HL-60 (cell line): ENCODE data around the gene MAP3K19.
"Not testable (repeated sequence)": the region's sequence is repeated elsewhere in the genome, so short reads cannot be mapped to it uniquely, and the experiment has no call there.

Experiments used
- DNase-seq, 2 experiments: peaks; one replicate each; pipeline ENCODE4 v3.0.0-alpha.2; 2010 to 2020; ENCODE audit warnings: low read depth in 1 of 2, low spot score in 1 of 2
- H3K27ac ChIP-seq: fragments of 250-450 bp; sonication (Bioruptor Pico); replicated peaks from 2 replicates; pipeline ENCODE4 v1.5.1; 2020; ENCODE audit warnings: mild to moderate bottlenecking, moderate library complexity
- H3K27me3 ChIP-seq: fragments of 250-450 bp; sonication (Bioruptor Pico); 2 replicates; pipeline ENCODE4 v1.5.1; 2021; ENCODE audit warnings: mild to moderate bottlenecking, moderate library complexity; ENCODE audit not compliant: insufficient read depth, poor library complexity, severe bottlenecking
- H3K4me3 ChIP-seq: replicated peaks from 2 replicates; pipeline ENCODE4 v1.5.1; 2011; ENCODE audit warnings: mild to moderate bottlenecking, control low read depth, low read length; ENCODE audit not compliant: insufficient read depth
- CTCF ChIP-seq: IDR thresholded peaks from one replicate; pipeline ENCODE4 v1.5.1; 2011; ENCODE audit warnings: low read length, control low read depth, inconsistent platforms; ENCODE audit not compliant: insufficient read depth
- GABPA ChIP-seq: IDR thresholded peaks from 2 replicates; pipeline ENCODE4 v1.6.1; 2012; ENCODE audit warnings: low read depth
- POLR2AphosphoS5 ChIP-seq: IDR thresholded peaks from 2 replicates; pipeline ENCODE4 v1.6.1; 2012; ENCODE audit warnings: low read depth
- REST ChIP-seq: IDR thresholded peaks from 2 replicates; pipeline ENCODE4 v1.6.1; 2012; ENCODE audit warnings: low read depth; ENCODE audit not compliant: insufficient replicate concordance
- SPI1 ChIP-seq: IDR thresholded peaks from 2 replicates; pipeline ENCODE4 v1.6.1; 2012; ENCODE audit warnings: low read depth, mild to moderate bottlenecking, borderline replicate concordance

MAP3K19 gene

GRCh38 chr2:135048122-135048521, 875 bp upstream of the MAP3K19 start:
- no peak for TF ChIP-seq SPI1
- no peak for TF ChIP-seq GABPA
- no peak for TF ChIP-seq CTCF
- no peak for TF ChIP-seq POLR2AphosphoS5
- Histone ChIP-seq H3K27ac (no peak overlapping the region), H3K4me3 (no peak overlapping the region), H3K27me3 (no peaks in the 10 kb centered on the region)
- no peak for DNase-seq

GRCh38 chr2:135043345-135043744, 3.9 kb downstream of the MAP3K19 start:
- no peak overlapping the region for H3K27ac ChIP-seq
- H3K4me3 ChIP-seq, result no peak overlapping the region
- peak; percentile 24 for TF ChIP-seq CTCF
- TF ChIP-seq REST, result no peak
- no peaks in the 10 kb centered on the region for H3K27me3 ChIP-seq
- no peak for DNase-seq

- H3K4me3 ChIP-seq, result no peak overlapping the region
- TF ChIP-seq POLR2AphosphoS5 (no peak), GABPA (no peak), REST (no peak), CTCF (no peak), SPI1 (no peak)
- no peak for DNase-seq
- H3K27ac ChIP-seq, result no peak overlapping the region
- no peaks in the 10 kb centered on the region for H3K27me3 ChIP-seq
Measured at GRCh38 chr2:135037831-135038230, 9.4 kb downstream of the MAP3K19 start.

GRCh38 chr2:135033216-135033615, 14.0 kb downstream of the MAP3K19 start:
- H3K27me3 ChIP-seq, H3K27ac ChIP-seq, H3K4me3 ChIP-seq, DNase-seq: not testable (repeated sequence)
